ENCODE results near the gene HCRTR2. TPM values are rescaled to one million over a fixed set of nuclear protein-coding genes. Genes with fewer than 3 reads are reported as not detected.

HCRTR2 gene
- total and polyA plus RNA-seq, 4 donors = not detected

DNA sequence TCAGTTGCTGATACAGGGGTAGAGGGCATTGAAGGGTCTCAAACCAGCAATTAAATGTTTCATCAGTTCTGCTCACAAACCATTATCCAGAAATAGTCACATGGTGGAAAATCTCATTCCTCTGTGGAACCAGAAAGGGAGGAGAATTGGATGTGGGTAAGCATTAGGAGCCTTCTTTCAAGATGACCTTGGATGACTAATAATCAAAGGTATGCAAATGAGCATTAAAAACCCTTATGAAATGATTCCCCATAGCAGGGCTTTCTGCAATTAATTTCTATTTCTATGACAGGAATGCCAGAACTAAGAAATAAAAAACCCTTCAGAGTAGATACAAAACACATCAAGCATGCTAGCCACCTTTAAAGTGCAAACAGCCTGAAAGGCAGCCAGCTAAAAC, 37.4 kb upstream of the HCRTR2 start:
- Histone ChIP-seq H3K4me3 (ENCODE audit: low read depth in 1 of 3, low read length in 3 of 3) (no peak overlapping the region), H3K27me3 (ENCODE audit: control insufficient read depth in 4 of 4, insufficient read depth in 4 of 4, low read length in 3 of 4) (no peaks in the 10 kb centered on the region), H3K9ac (ENCODE audit: low read depth in 1 of 2, low read length in 2 of 2) (no peak overlapping the region), H3K36me3 (ENCODE audit: control insufficient read depth in 4 of 4, insufficient read depth in 3 of 4, low read depth in 1 of 4, low read length in 3 of 4) (no peaks in the 10 kb centered on the region), H3K9me3 (ENCODE audit: control insufficient read depth in 4 of 4, low read length in 3 of 4) (no peaks in the 10 kb centered on the region), H3K27ac (ENCODE audit: low read depth in 1 of 2, low read length in 2 of 2) (no peak overlapping the region), H3K4me1 (ENCODE audit: control insufficient read depth in 4 of 4, insufficient read depth in 4 of 4, low read length in 3 of 4) (no peaks in the 10 kb centered on the region)
- no peak for DNase-seq (ENCODE audit: low spot score)
- no peak for TF ChIP-seq GABPA (IDR thresholded peaks at IDR 0.05 in 1 of 2, conservative IDR thresholded peaks at IDR 0.05 in 1 of 2)
- no peak for TF ChIP-seq JUND (IDR thresholded peaks at IDR 0.05)
- TF ChIP-seq, protein P1, sequence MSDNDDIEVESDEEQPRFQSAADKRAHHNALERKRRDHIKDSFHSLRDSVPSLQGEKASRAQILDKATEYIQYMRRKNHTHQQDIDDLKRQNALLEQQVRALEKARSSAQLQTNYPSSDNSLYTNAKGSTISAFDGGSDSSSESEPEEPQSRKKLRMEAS (IDR thresholded peaks at IDR 0.05) = no peak
- TF ChIP-seq, protein P2, sequence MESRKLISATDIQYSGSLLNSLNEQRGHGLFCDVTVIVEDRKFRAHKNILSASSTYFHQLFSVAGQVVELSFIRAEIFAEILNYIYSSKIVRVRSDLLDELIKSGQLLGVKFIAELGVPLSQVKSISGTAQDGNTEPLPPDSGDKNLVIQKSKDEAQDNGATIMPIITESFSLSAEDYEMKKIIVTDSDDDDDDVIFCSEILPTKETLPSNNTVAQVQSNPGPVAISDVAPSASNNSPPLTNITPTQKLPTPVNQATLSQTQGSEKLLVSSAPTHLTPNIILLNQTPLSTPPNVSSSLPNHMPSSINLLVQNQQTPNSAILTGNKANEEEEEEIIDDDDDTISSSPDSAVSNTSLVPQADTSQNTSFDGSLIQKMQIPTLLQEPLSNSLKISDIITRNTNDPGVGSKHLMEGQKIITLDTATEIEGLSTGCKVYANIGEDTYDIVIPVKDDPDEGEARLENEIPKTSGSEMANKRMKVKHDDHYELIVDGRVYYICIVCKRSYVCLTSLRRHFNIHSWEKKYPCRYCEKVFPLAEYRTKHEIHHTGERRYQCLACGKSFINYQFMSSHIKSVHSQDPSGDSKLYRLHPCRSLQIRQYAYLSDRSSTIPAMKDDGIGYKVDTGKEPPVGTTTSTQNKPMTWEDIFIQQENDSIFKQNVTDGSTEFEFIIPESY (IDR thresholded peaks at IDR 0.05) = no peak
- TF ChIP-seq RAD21 (IDR thresholded peaks at IDR 0.05) = no peak
- TF ChIP-seq TAF1 (conservative IDR thresholded peaks at IDR 0.05) = no peak
- TF ChIP-seq, protein P3, sequence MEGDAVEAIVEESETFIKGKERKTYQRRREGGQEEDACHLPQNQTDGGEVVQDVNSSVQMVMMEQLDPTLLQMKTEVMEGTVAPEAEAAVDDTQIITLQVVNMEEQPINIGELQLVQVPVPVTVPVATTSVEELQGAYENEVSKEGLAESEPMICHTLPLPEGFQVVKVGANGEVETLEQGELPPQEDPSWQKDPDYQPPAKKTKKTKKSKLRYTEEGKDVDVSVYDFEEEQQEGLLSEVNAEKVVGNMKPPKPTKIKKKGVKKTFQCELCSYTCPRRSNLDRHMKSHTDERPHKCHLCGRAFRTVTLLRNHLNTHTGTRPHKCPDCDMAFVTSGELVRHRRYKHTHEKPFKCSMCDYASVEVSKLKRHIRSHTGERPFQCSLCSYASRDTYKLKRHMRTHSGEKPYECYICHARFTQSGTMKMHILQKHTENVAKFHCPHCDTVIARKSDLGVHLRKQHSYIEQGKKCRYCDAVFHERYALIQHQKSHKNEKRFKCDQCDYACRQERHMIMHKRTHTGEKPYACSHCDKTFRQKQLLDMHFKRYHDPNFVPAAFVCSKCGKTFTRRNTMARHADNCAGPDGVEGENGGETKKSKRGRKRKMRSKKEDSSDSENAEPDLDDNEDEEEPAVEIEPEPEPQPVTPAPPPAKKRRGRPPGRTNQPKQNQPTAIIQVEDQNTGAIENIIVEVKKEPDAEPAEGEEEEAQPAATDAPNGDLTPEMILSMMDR (IDR thresholded peaks at IDR 0.05; ENCODE audit: low read depth, low read length, missing input control) = no peak
- TF ChIP-seq NR2F2 (IDR thresholded peaks at IDR 0.05) = no peak
- TF ChIP-seq RXRA (IDR thresholded peaks at IDR 0.05) = no peak
- TF ChIP-seq, protein P4, sequence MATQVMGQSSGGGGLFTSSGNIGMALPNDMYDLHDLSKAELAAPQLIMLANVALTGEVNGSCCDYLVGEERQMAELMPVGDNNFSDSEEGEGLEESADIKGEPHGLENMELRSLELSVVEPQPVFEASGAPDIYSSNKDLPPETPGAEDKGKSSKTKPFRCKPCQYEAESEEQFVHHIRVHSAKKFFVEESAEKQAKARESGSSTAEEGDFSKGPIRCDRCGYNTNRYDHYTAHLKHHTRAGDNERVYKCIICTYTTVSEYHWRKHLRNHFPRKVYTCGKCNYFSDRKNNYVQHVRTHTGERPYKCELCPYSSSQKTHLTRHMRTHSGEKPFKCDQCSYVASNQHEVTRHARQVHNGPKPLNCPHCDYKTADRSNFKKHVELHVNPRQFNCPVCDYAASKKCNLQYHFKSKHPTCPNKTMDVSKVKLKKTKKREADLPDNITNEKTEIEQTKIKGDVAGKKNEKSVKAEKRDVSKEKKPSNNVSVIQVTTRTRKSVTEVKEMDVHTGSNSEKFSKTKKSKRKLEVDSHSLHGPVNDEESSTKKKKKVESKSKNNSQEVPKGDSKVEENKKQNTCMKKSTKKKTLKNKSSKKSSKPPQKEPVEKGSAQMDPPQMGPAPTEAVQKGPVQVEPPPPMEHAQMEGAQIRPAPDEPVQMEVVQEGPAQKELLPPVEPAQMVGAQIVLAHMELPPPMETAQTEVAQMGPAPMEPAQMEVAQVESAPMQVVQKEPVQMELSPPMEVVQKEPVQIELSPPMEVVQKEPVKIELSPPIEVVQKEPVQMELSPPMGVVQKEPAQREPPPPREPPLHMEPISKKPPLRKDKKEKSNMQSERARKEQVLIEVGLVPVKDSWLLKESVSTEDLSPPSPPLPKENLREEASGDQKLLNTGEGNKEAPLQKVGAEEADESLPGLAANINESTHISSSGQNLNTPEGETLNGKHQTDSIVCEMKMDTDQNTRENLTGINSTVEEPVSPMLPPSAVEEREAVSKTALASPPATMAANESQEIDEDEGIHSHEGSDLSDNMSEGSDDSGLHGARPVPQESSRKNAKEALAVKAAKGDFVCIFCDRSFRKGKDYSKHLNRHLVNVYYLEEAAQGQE (IDR thresholded peaks at IDR 0.05) = no peak
- TF ChIP-seq HNF4G (IDR thresholded peaks at IDR 0.05) = no peak
- TF ChIP-seq EGR1 (IDR thresholded peaks at IDR 0.05; ENCODE audit: low read depth in 2 of 2) = no peak
- no peak for TF ChIP-seq FOXA2 (IDR thresholded peaks at IDR 0.05)
- TF ChIP-seq SP1 (IDR thresholded peaks at IDR 0.05) = no peak
- TF ChIP-seq FOXA1 (IDR thresholded peaks at IDR 0.05) = no peak
- no peak for TF ChIP-seq HNF4A (conservative IDR thresholded peaks at IDR 0.05)
- TF ChIP-seq, protein P5, sequence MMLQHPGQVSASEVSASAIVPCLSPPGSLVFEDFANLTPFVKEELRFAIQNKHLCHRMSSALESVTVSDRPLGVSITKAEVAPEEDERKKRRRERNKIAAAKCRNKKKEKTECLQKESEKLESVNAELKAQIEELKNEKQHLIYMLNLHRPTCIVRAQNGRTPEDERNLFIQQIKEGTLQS (IDR thresholded peaks at IDR 0.05) = no peak

Data from liver (tissue), 9 donors.